Fibroblast of the aortic adventitia (primary cell): ENCODE measurements around the gene LEMD3. TPM values are rescaled to one million over a fixed set of nuclear protein-coding genes. Genes with fewer than 3 reads are reported as not detected.
A peak's percentile ranks its signal among the peaks of the same experiment; 100 is the strongest.

Experiments
- DNase-seq: peaks from one replicate; pipeline ENCODE4 v3.0.0-alpha.2; 2010; ENCODE audit warnings: low read depth
- H3K4me3 ChIP-seq: 2 replicates; pipeline ENCODE4 v1.5.1; 2011; ENCODE audit warnings: low read depth, mild to moderate bottlenecking, control low read depth, low read length, moderate library complexity
- CTCF ChIP-seq: IDR thresholded peaks from 2 replicates; pipeline ENCODE4 v1.5.1; 2011; ENCODE audit warnings: mild to moderate bottlenecking, low read length, control low read depth, inconsistent platforms; ENCODE audit not compliant: insufficient read depth
- total RNA-seq: library from RNA; depleted of rRNA; stranded (reverse); fragments of >200 nt; gene quantifications from 2 replicates; pipeline ENCODE4 v1.2.3, GENCODE V29; 2012; ENCODE audit warnings: low replicate concordance

The LEMD3 gene
- total RNA-seq, 1 donor: 24.2 TPM

GRCh38 chr12:65168681-65169319 is 583 bp upstream of the LEMD3 start:
- no peak for DNase-seq
- peak overlapping the region; percentile 94 for H3K4me3 ChIP-seq
- TF ChIP-seq CTCF: no peak

- no peak for TF ChIP-seq CTCF
- peak; percentile 43 for DNase-seq
- peak overlapping the region; percentile 94 for H3K4me3 ChIP-seq
These were observed 962 bp downstream of the LEMD3 start for GRCh38 chr12:65170209-65170881.

- H3K4me3 ChIP-seq: peak overlapping the region; percentile 94
- no peak for TF ChIP-seq CTCF
- DNase-seq: peak; percentile 25
These were observed 1.7 kb downstream of the LEMD3 start for GRCh38 chr12:65171073-65171472.

- peak overlapping the region; percentile 94 for H3K4me3 ChIP-seq
- DNase-seq: no peak
- no peak for TF ChIP-seq CTCF
These were observed 2.5 kb downstream of the LEMD3 start for GRCh38 chr12:65171870-65172269.

GRCh38 chr12:65175385-65175784 is 6.0 kb downstream of the LEMD3 start:
- no peak overlapping the region for H3K4me3 ChIP-seq
- TF ChIP-seq CTCF: no peak
- DNase-seq: no peak

- TF ChIP-seq CTCF: no peak
- H3K4me3 ChIP-seq: no peak overlapping the region
- DNase-seq: no peak
These were observed 12.8 kb downstream of the LEMD3 start for GRCh38 chr12:65182012-65182739.
